HG02973 (cell line): ENCODE measurements around the gene TRAF7.
"Not testable (repeated sequence)": the region's sequence is repeated elsewhere in the genome, so short reads cannot be mapped to it uniquely, and the experiment has no call there.

ENCODE experiments used
- ATAC-seq: cut with Tn5 transposase; IDR thresholded peaks from one replicate; pipeline ENCODE4 v1.9.1; 2021; ENCODE audit warnings: moderate library complexity; ENCODE audit not compliant: unreplicated experiment

The TRAF7 gene

GRCh38 chr16:2198283-2198682 lies 42.7 kb downstream of the TRAF7 start:
- no peak for ATAC-seq

GRCh38 chr16:2199095-2199494 lies 43.5 kb downstream of the TRAF7 start:
- ATAC-seq, result no peak

GRCh38 chr16:2199621-2200139 lies 44.1 kb downstream of the TRAF7 start:
- ATAC-seq, result no peak

- no peak for ATAC-seq
These were observed 44.7 kb downstream of the TRAF7 start for GRCh38 chr16:2200313-2200712.

- not testable (repeated sequence) for ATAC-seq
These were observed 47.6 kb downstream of the TRAF7 start for GRCh38 chr16:2203119-2203688.

GRCh38 chr16:2204416-2205103 lies 49.0 kb downstream of the TRAF7 start:
- no peak for ATAC-seq

- peak; percentile 62 for ATAC-seq
These were observed 49.8 kb downstream of the TRAF7 start, which contains the start of gene MLST8 for GRCh38 chr16:2205104-2205966. Gene MLST8 (plus strand): TSS chr16:2205454. CDS start chr16:2206086, 632 bp downstream.

GRCh38 chr16:2205967-2206313 lies 50.4 kb downstream of the TRAF7 start:
- peak; percentile 20 for ATAC-seq

GRCh38 chr16:2206420-2206779 lies 50.8 kb downstream of the TRAF7 start:
- ATAC-seq, result no peak

GRCh38 chr16:2206780-2207433 lies 51.3 kb downstream of the TRAF7 start:
- no peak for ATAC-seq

GRCh38 chr16:2207872-2208271 lies 52.3 kb downstream of the TRAF7 start:
- ATAC-seq, result no peak

- no peak for ATAC-seq
These were observed 52.7 kb downstream of the TRAF7 start for GRCh38 chr16:2208308-2208707.

GRCh38 chr16:2208772-2209171 lies 53.2 kb downstream of the TRAF7 start:
- no peak for ATAC-seq

GRCh38 chr16:2209258-2210008 lies 53.9 kb downstream of the TRAF7 start:
- ATAC-seq, result no peak

GRCh38 chr16:2210009-2210332 lies 54.4 kb downstream of the TRAF7 start:
- ATAC-seq, result no peak

- ATAC-seq, result no peak
These were observed 55.1 kb downstream of the TRAF7 start, which contains the start of gene BRICD5 for GRCh38 chr16:2210386-2211365. Gene BRICD5 (minus strand): TSS chr16:2210863. CDS start chr16:2210833, 30 bp downstream.

GRCh38 chr16:2211923-2212347 lies 56.4 kb downstream of the TRAF7 start:
- no peak for ATAC-seq

- ATAC-seq, result no peak
These were observed 57.1 kb downstream of the TRAF7 start for GRCh38 chr16:2212362-2213324.
